LoVo (cell line): Measurements from ENCODE around the gene NPFFR1.

Source experiments
- DNase-seq: peaks from one replicate; pipeline ENCODE4 v3.0.0-alpha.2; 2016; ENCODE audit warnings: low spot score

The NPFFR1 gene

GRCh38 chr10:70312972-70313371 lies 29.2 kb upstream of the NPFFR1 start:
- DNase-seq, result no peak

GRCh38 chr10:70312249-70312648 lies 28.4 kb upstream of the NPFFR1 start:
- DNase-seq, result no peak

GRCh38 chr10:70311698-70312097 lies 27.9 kb upstream of the NPFFR1 start:
- DNase-seq, result no peak

GRCh38 chr10:70309661-70310060 lies 25.9 kb upstream of the NPFFR1 start:
- DNase-seq, result no peak

- no peak for DNase-seq
These were observed 24.6 kb upstream of the NPFFR1 start for GRCh38 chr10:70308121-70309060.

- no peak for DNase-seq
These were observed 23.2 kb upstream of the NPFFR1 start for GRCh38 chr10:70306886-70307520.

- DNase-seq, result no peak
These were observed 22.4 kb upstream of the NPFFR1 start for GRCh38 chr10:70306181-70306705.

GRCh38 chr10:70303730-70304129 lies 19.9 kb upstream of the NPFFR1 start:
- no peak for DNase-seq

GRCh38 chr10:70302292-70302691 lies 18.5 kb upstream of the NPFFR1 start:
- no peak for DNase-seq

- no peak for DNase-seq
These were observed 17.2 kb upstream of the NPFFR1 start for GRCh38 chr10:70300908-70301597.

- DNase-seq, result no peak
These were observed 16.7 kb upstream of the NPFFR1 start for GRCh38 chr10:70300461-70300860.

- no peak for DNase-seq
These were observed 16.1 kb upstream of the NPFFR1 start for GRCh38 chr10:70299876-70300275.

- DNase-seq, result no peak
These were observed 14.6 kb upstream of the NPFFR1 start for GRCh38 chr10:70298393-70298792.

- DNase-seq, result no peak
These were observed 13.4 kb upstream of the NPFFR1 start for GRCh38 chr10:70297224-70297623.

- no peak for DNase-seq
These were observed 12.6 kb upstream of the NPFFR1 start for GRCh38 chr10:70296406-70296899.

GRCh38 chr10:70295926-70296325 lies 12.1 kb upstream of the NPFFR1 start:
- no peak for DNase-seq

GRCh38 chr10:70295321-70295720 lies 11.5 kb upstream of the NPFFR1 start:
- no peak for DNase-seq

- DNase-seq, result no peak
These were observed 9.5 kb upstream of the NPFFR1 start for GRCh38 chr10:70293169-70293843.

- DNase-seq, result no peak
These were observed 8.2 kb upstream of the NPFFR1 start for GRCh38 chr10:70292004-70292403.

- no peak for DNase-seq
These were observed 5.9 kb upstream of the NPFFR1 start for GRCh38 chr10:70289739-70290138.

- DNase-seq, result no peak
These were observed 2.8 kb upstream of the NPFFR1 start for GRCh38 chr10:70286616-70287015.

- no peak for DNase-seq
These were observed 1.6 kb upstream of the NPFFR1 start for GRCh38 chr10:70285476-70285831.
